Amniotic epithelial cell (primary cell): ENCODE results near the gene PRSS57.
"Not testable (repeated sequence)": the region's sequence is repeated elsewhere in the genome, so short reads cannot be mapped to it uniquely, and the experiment has no call there.

ENCODE experiments used
- DNase-seq: peaks from one replicate; pipeline ENCODE4 v3.0.0-alpha.2; 2010; ENCODE audit warnings: low read depth

The PRSS57 gene

DNA sequence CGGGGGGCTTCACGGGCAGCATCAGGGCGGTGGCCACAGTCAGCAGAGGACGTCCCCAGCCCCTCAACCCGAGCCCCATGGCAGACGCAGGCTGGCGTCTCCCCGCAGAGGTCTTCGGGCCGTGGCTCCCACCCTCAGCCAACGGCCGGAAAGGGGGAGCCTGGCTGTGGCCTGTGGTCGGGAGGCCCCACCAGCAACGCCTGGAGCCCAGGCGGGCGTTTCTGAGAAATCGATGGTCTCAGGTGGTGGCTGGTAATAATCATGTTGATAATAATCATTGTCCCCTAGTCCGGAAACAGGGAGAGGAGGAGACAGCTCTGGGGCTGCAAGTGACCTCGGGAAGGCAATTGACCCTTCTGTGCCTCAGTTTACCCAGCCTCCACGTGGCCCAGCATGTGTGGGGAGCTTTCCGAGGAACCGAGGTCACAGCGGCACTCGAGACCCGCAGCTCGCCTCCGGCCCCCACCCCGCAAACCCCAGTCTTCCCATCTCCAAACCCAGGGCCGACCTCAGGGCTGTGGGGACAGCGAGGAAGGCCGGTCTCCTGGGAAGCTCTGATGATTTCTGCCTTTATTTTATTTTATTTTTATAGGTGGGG, at the start of gene PRSS57:
TSS of gene PRSS57 (minus strand) at position 101 of the 598 bp plus-strand sequence. CDS start at position 79, 22 bp downstream.
- DNase-seq, result no peak

DNA sequence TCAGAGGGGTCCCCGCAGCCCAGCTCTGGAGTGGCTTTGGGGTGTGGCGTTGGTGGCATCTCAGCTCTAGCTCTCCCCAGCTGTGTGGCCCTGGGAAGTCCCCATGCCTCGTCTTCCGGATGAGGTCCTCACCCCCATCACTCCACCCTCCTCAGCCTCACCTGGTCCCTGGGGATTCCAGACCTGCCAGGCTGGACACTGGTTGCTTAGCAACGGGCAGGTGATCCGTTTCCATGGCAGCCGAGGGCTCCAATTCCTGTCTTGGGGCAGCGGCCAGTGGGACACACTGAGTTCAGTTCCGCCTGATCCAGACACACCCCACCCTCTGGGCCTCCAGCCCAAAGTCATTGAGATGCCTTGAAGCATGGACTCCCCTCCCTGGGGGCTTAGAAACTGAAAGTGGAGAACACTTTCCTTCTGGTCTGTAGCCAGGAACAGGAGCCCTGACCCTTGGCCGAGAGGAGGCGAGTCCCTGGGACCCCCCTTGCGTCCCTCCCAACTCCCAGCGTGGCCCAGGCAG, 48.0 kb upstream of the PRSS57 start:
- DNase-seq, result no peak

DNA sequence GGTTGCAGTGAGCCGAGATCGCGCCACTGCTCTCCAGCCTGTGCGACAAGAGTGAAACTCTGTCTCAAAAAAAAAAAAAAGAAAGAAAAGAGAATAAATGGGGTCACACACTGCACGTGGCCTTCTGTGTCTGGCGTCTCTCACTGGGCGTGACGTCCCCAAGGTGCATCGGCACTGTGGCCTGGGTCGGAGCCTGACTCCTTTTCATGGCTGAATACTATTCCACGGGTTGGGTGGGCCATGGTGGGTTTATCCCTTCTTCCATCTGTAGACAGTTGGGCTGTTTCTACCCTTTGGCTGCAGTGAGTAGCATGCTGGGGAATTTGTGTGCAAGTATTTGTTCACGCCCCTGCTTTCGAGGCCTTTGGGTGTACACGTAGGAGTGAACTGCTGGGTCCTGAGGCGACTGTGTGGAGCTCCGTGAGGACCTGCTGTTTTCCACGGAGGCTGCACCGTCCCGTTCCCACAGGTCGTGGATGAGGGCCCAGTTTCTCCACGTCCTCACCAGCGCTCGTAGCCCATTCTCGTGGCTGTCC, 47.4 kb upstream of the PRSS57 start:
- DNase-seq, result no peak

DNA sequence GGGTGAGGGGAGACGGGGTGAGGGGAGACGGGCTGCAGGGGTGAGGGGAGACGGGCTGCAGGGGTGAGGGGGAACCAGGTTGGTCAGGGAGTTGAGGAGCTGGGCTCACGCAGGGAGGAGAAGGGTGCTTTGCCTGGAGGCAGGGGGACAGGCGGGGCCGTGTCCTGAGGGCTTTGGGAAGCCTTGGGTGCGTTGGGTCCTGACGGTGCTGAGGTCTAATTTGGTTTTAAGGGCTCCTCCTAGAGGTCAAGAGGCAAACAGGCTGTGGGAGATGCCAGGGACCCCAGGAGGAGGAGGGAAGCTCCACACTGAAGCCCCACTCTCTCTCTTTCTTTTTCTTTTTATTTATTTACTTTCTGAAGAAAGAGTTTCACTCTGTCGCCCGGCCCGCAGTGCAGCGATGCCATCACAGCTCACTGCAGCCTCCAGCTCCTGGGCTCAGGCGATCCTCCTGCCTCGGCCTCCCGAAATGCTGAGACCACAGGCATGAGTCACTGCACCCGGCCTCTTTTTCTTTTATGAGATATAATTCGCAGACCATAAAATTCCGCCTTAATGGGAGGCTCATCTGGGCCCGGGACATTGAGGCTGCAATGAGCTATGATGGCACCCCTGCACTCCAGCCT, 46.4 kb upstream of the PRSS57 start:
- DNase-seq, result no peak

DNA sequence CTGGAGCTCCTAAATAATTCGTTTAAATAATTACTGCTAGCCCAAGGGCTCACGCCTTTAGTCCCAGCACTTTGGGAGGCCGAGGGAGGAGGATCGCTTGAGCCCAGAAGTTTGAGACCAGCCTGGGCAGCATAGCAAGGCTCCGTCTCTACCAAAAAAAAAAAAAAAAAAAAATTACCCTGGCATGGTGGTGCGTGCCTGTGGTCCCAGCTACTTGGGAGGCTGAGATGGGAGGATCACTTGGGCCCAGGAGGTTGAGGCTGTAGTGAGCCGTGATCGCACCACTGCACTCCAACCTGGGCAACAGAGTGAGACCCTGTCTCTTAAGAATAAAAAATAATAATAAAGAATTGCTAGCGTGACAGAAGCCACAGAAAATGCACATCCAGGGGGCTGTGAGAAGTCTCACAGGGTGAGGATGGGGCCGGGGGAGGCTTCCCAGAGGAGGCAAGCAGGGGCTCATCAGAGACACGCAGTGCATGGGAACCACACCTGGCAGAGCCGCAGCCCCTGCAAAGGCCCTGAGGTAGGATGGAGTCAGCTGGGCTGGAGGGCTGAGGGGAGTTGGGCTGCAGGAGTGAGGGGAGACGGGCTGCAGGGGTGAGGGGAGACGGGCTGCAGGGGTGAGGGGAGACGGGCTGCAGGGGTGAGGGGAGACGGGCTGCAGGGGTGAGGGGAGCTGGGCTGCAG, 45.7 kb upstream of the PRSS57 start:
- not testable (repeated sequence) for DNase-seq

DNA sequence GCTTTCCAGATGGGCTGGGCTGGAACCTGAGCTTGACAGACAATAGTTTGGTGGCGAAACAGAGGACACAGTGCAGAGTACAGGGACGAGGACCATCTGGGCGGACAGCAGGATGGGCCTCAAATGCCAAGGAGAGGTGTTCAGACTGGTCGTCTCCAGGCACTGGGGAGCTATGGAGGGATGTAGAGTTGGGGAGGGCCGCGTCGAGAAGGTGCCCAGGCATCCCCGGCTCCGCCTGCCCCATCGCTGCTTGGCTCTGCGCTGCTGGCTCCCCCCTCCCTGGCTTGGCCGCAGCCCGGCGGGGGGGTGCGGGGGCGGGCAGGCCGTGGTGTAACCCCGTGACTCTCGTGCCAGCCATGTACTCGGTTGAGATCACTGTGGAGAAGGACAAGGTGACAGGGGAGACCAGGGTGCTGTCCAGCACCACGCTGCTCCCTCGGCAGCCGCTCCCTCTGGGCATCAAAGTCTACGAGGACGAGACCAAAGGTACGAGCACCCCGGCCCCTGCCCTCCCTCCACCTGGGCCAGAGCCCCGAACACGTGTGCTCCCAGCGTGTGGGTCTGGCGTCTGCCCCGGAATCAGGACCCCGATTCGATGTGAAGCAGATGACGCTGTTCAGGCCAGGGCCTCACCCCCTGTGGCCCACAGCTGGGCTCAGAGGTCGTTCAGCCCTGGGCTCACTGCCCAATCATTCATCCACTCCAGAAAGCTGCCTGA, 44.9 kb upstream of the PRSS57 start:
- DNase-seq, result no peak

DNA sequence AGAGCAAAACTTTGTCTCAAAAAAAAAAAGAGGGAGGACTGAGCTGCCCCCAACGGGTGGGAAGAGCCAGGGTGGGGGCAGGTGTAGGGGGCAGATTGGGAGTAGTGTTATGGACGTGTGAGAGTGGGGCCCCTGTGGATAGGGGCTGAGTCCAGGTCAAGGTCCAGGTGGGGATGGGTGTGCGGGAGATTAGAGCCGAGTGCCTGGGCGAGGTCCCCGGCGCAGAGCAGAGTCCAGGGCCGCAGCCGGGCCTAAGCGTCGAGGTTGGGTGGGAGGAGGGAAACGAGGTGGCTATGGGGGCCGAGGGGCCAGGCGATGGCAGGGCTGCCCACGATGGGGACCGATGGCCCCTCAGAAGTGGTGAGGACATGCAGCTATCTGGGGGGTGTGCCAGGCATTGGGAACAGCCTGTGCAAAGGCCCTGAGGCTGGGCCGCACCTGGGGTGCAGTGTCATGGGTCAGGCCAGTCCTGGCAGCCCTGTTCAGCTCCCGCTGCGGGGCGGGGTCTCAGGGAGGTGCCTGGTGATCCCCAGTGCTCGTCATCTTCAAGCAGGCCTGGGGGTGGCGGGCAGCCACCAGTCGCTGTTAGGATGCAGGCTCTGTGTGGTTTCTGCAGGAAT, 43.4 kb upstream of the PRSS57 start:
- no peak for DNase-seq

DNA sequence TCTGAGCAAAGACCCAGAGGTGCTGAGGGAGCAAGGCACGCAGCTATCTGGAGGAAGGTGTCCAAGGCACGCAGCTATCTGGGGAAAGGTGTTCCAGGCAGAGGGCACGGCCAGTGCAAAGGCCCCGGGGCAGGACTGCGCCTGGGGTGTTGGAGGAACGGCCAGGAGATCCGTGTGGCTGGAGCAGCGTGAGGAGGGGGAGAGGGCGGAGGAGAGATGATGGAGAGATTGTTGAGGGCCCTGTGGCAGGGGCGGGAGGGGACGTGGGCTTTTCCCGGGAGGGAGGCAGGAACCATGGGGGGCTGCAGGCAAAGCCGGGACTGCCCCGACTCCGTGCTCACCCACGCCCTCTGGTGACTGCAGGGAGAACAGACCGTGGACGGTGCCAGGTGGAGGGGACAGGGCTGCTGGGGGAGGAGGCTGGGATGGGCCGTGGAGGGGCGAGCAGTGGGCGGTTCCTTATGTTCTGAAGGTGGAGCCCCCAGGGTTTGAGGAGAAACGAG, 42.4 kb upstream of the PRSS57 start:
- no peak for DNase-seq

DNA sequence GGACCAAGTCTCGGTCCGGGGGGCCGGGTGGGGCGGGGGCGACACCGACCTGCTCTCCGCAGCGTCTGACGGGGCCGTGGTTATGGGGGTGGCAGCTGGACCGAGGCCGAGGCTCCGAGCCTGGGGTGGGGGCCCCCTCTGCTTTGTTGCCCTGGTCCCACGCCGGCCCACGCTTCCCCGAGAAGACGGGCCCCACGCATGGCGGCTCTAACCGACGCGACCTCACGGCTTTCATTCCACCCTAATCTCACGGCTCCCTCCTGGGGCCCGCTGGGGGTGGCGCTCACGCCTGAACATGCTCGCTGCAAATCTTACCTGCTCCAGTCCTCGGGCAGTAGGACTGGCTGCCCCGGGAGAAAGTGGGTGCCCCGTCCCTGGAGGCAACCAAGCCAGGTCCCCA, 40.9 kb upstream of the PRSS57 start:
- no peak for DNase-seq

DNA sequence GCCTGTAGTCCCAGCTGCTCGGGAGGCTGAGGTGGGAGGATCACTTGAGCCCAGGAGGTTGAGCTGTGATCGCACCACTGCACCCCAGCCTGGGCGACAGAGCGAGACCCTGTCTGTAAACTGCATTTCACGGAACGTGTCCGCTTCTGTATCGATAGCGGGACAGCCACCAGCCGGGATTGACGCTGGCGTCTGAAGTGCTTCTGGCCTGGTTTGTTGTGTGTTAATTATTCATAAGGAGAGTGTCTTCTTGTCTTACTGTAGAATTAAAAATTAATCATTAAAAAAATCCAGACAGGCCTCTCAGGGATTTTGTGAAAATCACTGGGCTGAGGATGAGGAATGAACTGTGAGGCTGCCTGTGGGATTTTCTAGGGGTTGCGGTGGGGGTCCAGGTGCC, 39.5 kb upstream of the PRSS57 start:
- DNase-seq, result no peak

DNA sequence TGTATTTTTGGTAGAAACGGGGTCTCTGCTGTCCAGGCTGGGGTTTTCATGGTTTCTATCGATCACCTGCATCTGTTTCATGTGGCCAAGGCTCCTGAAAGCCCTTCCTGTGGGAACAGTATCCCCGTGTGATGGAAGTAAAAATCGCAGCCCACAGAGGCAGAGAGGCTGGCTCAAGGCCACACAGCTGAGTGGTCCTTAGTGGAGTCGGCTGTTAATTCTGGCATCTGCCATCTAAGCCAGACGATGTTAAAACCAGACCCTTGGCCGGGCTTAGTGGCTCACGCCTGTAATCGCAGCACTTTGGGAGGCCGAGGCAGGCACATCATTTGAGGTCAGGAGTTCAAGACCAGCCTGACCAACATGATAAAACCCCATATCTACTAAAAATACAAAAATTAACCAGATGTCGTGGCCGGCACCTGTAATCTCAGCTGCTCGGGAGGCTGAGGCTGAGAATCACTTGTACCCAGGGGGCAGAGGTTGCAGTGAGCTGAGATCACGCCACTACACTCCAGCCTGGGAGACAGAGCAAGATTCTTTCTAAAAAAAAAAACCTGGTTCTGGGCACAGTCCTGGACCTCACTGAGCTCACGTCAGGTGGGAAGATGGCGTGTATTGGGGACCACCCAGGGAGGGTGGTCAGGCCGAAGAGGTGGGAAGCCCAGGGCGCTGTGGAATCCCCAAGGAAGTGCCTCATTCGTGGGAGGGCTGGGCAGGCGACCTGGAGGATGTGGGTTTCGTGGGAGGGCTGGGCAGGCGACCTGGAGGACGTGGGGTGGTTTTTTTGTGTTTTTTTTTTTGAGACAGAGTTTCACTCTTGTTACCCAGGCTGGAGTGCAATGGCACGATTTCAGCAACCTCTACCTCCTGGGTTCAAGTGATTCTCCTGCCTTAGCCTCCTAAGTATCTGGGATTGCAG, 37.2 kb upstream of the PRSS57 start:
- DNase-seq, result no peak

DNA sequence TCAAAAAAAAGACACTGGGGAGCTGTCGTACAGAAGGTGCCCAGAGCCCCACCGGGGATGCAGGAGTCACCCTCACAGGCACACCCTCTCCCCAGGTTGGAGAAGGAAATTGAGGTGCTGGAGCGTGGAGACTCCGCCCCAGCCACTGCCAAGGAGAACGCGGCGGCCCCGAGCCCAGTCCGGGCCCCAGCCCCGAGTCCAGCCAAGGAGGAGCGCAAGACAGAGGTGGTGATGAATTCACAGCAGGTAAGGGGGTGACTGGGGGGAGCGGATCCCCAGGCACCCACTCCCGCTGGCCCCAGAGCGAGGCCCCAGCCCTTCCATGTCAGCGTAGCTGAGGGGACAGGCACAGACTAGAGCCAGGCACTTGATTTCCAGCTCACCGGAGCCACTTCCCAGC, 35.7 kb upstream of the PRSS57 start:
- DNase-seq, result no peak

DNA sequence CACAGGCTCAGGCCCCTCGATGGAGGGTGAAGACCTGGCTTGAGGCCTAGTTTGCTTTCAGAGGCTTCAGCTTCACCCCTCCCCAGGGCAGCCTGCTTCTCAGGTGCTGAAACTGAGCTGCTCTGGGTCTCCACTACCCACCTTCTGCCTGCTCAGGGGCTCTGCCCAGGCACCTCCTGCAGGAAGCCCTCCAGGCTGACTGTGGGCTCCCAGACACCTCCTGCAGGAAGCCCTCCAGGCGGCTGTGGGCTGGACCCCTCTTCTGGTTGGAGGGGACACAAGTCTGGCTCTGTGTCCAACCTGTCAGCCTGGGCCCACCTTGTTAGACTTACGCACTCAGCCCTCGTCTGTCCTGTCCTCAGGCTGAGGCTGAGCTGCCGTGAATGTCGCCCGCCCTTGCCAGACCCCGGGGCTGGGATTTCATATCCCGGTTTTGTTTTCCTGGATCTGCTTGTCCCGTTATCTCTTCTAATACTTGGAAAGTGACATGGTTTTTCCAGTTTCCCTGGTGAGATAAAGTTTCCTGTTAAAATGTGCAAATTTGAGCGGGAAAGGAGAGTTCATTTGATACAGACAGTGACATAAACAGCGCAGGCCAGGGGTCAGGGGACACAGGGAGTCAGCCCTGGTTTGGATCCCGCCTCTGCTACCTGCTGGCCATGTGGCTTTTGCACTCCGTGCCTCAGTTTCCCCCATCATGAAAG, 34.9 kb upstream of the PRSS57 start:
- no peak for DNase-seq

DNA sequence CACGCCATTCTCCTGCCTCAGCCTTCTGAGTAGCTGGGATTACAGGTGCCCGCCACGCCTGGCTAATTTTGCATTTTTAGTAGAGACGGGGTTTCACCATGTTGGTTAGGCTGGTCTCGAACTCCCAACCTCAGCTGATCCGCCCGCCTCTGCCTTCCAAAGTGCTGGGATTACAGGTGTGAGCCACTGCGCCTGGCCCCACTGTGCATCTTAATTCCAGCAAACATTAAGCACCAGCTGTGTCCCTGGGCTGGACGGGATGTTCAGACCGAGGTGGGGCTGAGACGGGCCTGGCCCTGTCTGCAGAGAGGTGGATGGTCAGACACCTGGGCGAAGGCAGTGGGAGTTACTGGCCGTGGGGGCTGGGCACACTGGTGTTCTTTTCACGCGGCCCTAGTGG, 34.3 kb upstream of the PRSS57 start:
- DNase-seq, result not testable (repeated sequence)

DNA sequence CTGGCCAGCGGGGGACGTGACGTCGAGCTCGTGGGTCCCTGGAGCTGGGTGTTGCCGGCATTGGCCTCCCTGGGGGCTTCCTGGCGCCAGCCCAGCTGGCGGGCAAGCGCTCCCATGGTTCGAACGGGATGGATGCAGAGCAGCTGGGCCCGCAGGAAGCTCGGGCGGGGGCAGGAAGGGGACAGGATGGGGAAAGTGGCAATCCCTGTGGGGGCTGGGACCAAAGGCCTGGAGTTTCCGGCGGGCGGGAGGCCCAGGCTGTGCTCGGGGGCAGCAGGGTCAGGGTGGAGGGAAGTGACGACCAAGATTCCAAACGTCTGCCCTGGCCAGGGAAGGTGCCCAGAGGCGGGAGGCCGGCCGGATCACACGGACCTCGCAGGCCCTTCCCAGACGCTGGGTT, 32.8 kb upstream of the PRSS57 start:
- no peak for DNase-seq

DNA sequence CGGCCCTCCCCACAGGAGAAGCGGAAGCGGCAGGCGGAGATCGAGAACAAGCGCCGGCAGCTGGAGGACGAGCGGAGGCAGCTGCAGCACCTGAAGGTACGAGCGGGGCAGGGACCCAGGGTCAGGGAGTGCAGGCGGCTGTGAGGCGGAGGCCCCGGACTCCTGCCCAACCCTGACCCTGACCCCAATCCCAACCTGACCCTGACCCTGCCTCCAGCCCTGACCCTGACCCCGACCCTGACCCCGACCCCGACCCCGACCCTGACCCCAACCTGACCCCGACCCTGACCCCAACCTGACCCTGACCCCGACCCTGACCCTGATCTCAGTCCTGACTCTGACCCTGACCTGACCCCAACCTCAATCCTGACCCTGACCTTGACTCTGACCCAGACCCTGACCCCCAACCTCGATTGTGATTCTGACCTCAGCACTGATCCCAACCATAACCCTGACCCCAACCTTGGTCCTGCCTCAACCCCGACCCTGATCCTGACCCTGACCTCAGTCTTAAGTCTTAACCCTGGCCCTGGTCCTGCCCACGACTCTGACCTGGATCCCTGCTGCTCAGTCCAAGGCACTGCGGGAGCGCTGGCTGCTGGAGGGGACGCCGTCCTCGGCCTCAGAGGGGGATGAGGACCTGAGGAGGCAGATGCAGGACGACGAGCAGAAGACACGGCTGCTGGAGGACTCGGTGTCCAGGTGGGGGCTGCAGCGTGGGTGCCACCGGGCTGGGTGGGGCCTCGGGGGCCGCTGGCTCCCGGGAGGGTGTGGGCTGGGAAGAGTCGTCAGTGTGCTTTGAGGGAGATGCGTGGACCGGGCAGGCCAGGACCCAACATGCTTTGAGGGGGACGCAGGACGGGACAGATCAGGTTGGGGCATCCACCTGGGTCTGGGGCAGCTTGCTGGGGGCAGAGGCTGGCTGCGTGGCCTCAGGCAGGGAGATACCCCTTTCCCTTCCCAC, 32.0 kb upstream of the PRSS57 start:
- no peak for DNase-seq

DNA sequence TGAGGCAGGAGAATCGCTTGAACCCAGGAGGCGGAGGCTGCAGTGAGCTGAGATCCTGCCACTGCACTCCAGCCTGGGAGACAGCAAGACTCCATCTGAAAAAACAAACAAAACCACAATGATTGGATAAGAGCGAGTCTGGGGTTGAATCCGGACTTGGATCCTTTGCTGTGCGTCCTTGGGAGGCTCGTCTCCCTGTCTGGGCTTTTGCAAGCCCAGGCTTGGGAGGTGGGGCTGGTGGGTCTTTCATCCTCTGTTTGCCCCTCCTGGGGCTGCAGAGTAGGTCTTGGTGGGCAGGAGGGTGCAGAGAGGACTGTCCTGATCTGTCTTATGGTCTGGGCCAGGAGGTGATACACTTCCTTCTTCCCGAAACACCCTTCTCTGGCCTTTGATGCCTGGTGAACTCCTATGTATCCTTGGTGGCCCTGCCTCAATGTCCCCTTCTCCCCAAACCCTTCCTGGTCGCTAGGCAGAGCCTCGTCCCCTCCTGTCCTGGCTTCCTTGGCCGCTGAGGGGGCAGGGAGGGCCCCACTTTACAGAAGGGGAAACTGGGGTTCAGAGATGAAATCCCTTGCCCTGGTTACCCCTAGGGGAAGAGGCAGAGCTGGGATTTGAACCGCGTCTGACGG, 30.3 kb upstream of the PRSS57 start:
- no peak for DNase-seq

DNA sequence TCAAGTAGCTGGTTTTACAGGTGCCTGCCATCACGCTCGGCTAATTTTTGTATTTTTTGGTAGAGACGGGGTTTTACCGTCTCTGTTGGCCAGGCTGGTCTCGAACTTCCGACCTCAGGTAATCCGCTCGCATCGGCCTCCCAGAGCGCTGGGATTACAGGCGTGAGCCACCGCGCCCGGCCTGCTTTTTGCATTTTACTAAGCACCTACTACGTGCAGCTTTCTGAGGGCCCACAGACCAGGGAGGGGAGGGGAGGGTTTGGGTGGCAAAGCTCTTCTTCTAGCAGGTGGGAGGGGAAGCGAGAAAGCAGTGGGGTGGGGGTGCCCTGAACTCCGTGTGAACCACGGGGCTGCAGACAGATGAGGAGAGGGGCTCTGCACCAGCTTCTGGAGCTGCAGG, 28.5 kb upstream of the PRSS57 start:
- DNase-seq, result no peak
